IMR-90 (cell line): ENCODE measurements around the gene IQCM. TPM values are rescaled to one million over a fixed set of nuclear protein-coding genes. Genes with fewer than 3 reads are reported as not detected.

Experiments
- ATAC-seq: fragments of 200-7000 bp; cut with Tn5 transposase; 2 replicates; pipeline ENCODE4 v1.9.1; 2020; ENCODE audit warnings: low read depth, mild to moderate bottlenecking, moderate library complexity
- BruUV-seq: library from RNA; stranded (reverse); fragments of 400-500 nt; replicated peaks from 2 replicates; lab custom pipeline; 2021; lab: Mats Ljungman, UMichigan
- CTCF ChIA-PET: fragments of 300-600 bp; formaldehyde crosslinking; extraction: SDS; loops from one replicate; lab custom pipeline; 2021; ENCODE audit warnings: antibody characterized with exemption; lab: Yijun Ruan, JAX
- POLR2A ChIA-PET: fragments of 300-600 bp; sonication (Branson Sonifier 250); formaldehyde crosslinking; loops from one replicate; lab custom pipeline; 2022; ENCODE audit warnings: antibody characterized with exemption; ENCODE audit not compliant: unreplicated experiment; lab: Charles Lee
- DNase-seq: peaks from one replicate; pipeline ENCODE4 v3.0.0; 2013
- H2AFZ ChIP-seq: replicated peaks from 2 replicates; pipeline ENCODE3; 2013; ENCODE audit warnings: low read length, mild to moderate bottlenecking; ENCODE audit not compliant: poor library complexity
- H2AK5ac ChIP-seq: 2 replicates; pipeline ENCODE4 v1.6.1; 2013; ENCODE audit warnings: low read depth, low read length, inconsistent platforms
- H2AK9ac ChIP-seq: replicated peaks from 2 replicates; pipeline ENCODE3; 2013; ENCODE audit warnings: mild to moderate bottlenecking, low read depth, low read length, moderate library complexity; ENCODE audit not compliant: poor library complexity
- H2BK120ac ChIP-seq: 2 replicates; pipeline ENCODE4 v1.6.1; 2013; ENCODE audit warnings: low read depth, low read length, inconsistent platforms
- H2BK15ac ChIP-seq: 3 replicates; pipeline ENCODE4 v1.6.1; 2013; ENCODE audit warnings: low read depth, low read length, inconsistent platforms
- H2BK20ac ChIP-seq: 2 replicates; pipeline ENCODE4 v1.6.1; 2013; ENCODE audit warnings: low read depth, mild to moderate bottlenecking, inconsistent platforms, low read length, moderate library complexity
- H2BK5ac ChIP-seq: 2 replicates; pipeline ENCODE4 v1.6.1; 2013; ENCODE audit warnings: mild to moderate bottlenecking, low read depth, low read length, inconsistent platforms; ENCODE audit not compliant: poor library complexity, severe bottlenecking
- H3K14ac ChIP-seq: replicated peaks from 2 replicates; pipeline ENCODE4 v1.6.1; 2013; ENCODE audit warnings: low read depth, low read length, inconsistent platforms
- H3K18ac ChIP-seq: 2 replicates; pipeline ENCODE4 v1.6.1; 2013; ENCODE audit warnings: low read depth, low read length, control low read depth
- H3K23ac ChIP-seq: 2 replicates; pipeline ENCODE4 v1.6.1; 2013; ENCODE audit warnings: low read depth, low read length, inconsistent platforms
- H3K27ac ChIP-seq: 2 replicates; pipeline ENCODE4 v1.5.1; 2013; ENCODE audit warnings: mild to moderate bottlenecking, control low read depth, low read length; ENCODE audit not compliant: insufficient read depth
- H3K27me3 ChIP-seq: 2 replicates; pipeline ENCODE4 v1.6.1; 2013; ENCODE audit warnings: low read length; ENCODE audit not compliant: control insufficient read depth, insufficient read depth
- H3K36me3 ChIP-seq: 2 replicates; pipeline ENCODE4 v1.6.1; 2013; ENCODE audit warnings: low read length, mixed read lengths; ENCODE audit not compliant: control insufficient read depth, insufficient read depth
- H3K4ac ChIP-seq: 2 replicates; pipeline ENCODE4 v1.6.1; 2013; ENCODE audit warnings: low read depth, low read length, inconsistent platforms
- H3K4me1 ChIP-seq: 2 replicates; pipeline ENCODE4 v1.6.1; 2013; ENCODE audit warnings: low read length, mixed read lengths; ENCODE audit not compliant: control insufficient read depth, insufficient read depth
- H3K4me2 ChIP-seq: 2 replicates; pipeline ENCODE4 v1.6.1; 2013; ENCODE audit warnings: low read depth, mild to moderate bottlenecking, control low read depth, low read length, moderate library complexity
- H3K4me3 ChIP-seq: 2 replicates; pipeline ENCODE4 v1.5.1; 2013; ENCODE audit warnings: low read depth, mild to moderate bottlenecking, control low read depth, low read length, moderate library complexity; ENCODE audit not compliant: insufficient read depth
- H3K56ac ChIP-seq: 2 replicates; pipeline ENCODE4 v1.6.1; 2013; ENCODE audit warnings: low read length, inconsistent platforms; ENCODE audit not compliant: insufficient read depth; ENCODE audit errors: extremely low read depth
- H3K79me1 ChIP-seq, 2 experiments: 2 replicates each; pipeline ENCODE4 v1.6.1; 2013; ENCODE audit warnings: low read length in 2 of 2, inconsistent platforms in 1 of 2, low read depth in 1 of 2
- H3K9ac ChIP-seq: 2 replicates; pipeline ENCODE4 v1.6.1; 2013; ENCODE audit warnings: low read depth, low read length, control low read depth
- H3K9me1 ChIP-seq: 2 replicates; pipeline ENCODE4 v1.6.1; 2013; ENCODE audit warnings: low read length, inconsistent platforms; ENCODE audit not compliant: insufficient read depth
- H3K9me3 ChIP-seq: 2 replicates; pipeline ENCODE4 v1.6.1; 2013; ENCODE audit warnings: low read length; ENCODE audit not compliant: control insufficient read depth, insufficient read depth
- H4K20me1 ChIP-seq: 2 replicates; pipeline ENCODE4 v1.6.1; 2013; ENCODE audit warnings: low read length, inconsistent platforms; ENCODE audit not compliant: insufficient read depth
- H4K5ac ChIP-seq: 2 replicates; pipeline ENCODE4 v1.6.1; 2013; ENCODE audit warnings: mild to moderate bottlenecking, low read depth, low read length, control low read depth
- H4K8ac ChIP-seq, 2 experiments: 2 replicates each; pipeline ENCODE4 v1.6.1; 2013; ENCODE audit warnings: low read depth in 2 of 2, low read length in 2 of 2, control low read depth in 1 of 2, inconsistent platforms in 1 of 2
- H4K91ac ChIP-seq: 2 replicates; pipeline ENCODE4 v1.6.1; 2013; ENCODE audit warnings: low read depth, low read length, inconsistent platforms; ENCODE audit not compliant: insufficient read depth
- BHLHE40 ChIP-seq: fragments of 150-350 bp; IDR thresholded peaks from 2 replicates; pipeline ENCODE4 v1.6.1; 2016; ENCODE audit warnings: mild to moderate bottlenecking, low read depth, low read length
- CEBPB ChIP-seq: IDR thresholded peaks from 2 replicates; pipeline ENCODE4 v1.6.1; 2012; ENCODE audit warnings: low read depth, low read length, improper control_type of control experiment
- CTCF ChIP-seq: conservative IDR thresholded peaks from 2 replicates; pipeline ENCODE4 v1.5.1; 2012; ENCODE audit warnings: mild to moderate bottlenecking, low read depth, low read length, improper control_type of control experiment
- FOS ChIP-seq: fragments of 150-350 bp; IDR thresholded peaks from 2 replicates; pipeline ENCODE4 v1.6.1; 2016; ENCODE audit warnings: low read depth, low read length
- MAFK ChIP-seq: IDR thresholded peaks from 2 replicates; pipeline ENCODE4 v1.6.1; 2012; ENCODE audit warnings: low read depth, low read length, improper control_type of control experiment
- MAZ ChIP-seq: IDR thresholded peaks from 2 replicates; pipeline ENCODE4 v1.6.1; 2012; ENCODE audit warnings: low read depth, mild to moderate bottlenecking, low read length, improper control_type of control experiment, moderate library complexity, borderline replicate concordance
- NFE2L2 ChIP-seq: fragments of 150-350 bp; IDR thresholded peaks from 2 replicates; pipeline ENCODE4 v1.6.1; 2016; ENCODE audit warnings: low read depth, mild to moderate bottlenecking, low read length
- POLR2A ChIP-seq: IDR thresholded peaks from 2 replicates; pipeline ENCODE4 v1.6.1; 2012; ENCODE audit warnings: mild to moderate bottlenecking, low read depth, low read length
- RCOR1 ChIP-seq: IDR thresholded peaks from 2 replicates; pipeline ENCODE4 v1.6.1; 2012; ENCODE audit warnings: mild to moderate bottlenecking, low read length, improper control_type of control experiment; ENCODE audit not compliant: insufficient replicate concordance
- SMC3 ChIP-seq: fragments of 150-350 bp; IDR thresholded peaks from 2 replicates; pipeline ENCODE4 v1.6.1; 2016; ENCODE audit warnings: low read depth, mild to moderate bottlenecking, antibody characterized with exemption, low read length, moderate library complexity
- WGBS, 2 experiments: methylation state at CpG; one replicate each; pipeline versions ENCODE4 v1.1.5 to v1.1.7; 2013; ENCODE audit warnings: missing lambda C conversion rate in 2 of 2; ENCODE audit not compliant: insufficient read length in 1 of 2; ENCODE audit errors: extremely low coverage in 2 of 2; 5-methylcytosine and 5-hydroxymethylcytosine counted together
- dilution Hi-C: fragments of 300-500 bp; cut with HindIII; formaldehyde crosslinking; loops from one replicate; pipeline ENCODE4 v1.14.3; 2018; ENCODE audit warnings: low sequenced_read_pairs; ENCODE audit not compliant: unreplicated experiment
- in situ Hi-C: fragments of 300-500 bp; cut with MboI; formaldehyde crosslinking; loops from 3 replicates; pipeline ENCODE4 v1.14.3; 2019; ENCODE audit warnings: low sequenced_read_pairs, inconsistent platforms, mixed read lengths
- intact Hi-C: fragments of 100-400 bp; cut with micrococcal nuclease; formaldehyde crosslinking; loops from 2 replicates; pipeline ENCODE4 v1.10.0; 2022
- polyA plus RNA-seq, 3 experiments: library from polyadenylated mRNA; depleted of rRNA; stranded (reverse); fragments of >200 nt; gene quantifications; 2 replicates each; pipeline ENCODE4 v1.2.3, GENCODE V29; 2012; ENCODE audit warnings: low replicate concordance in 1 of 3
- total RNA-seq: library from RNA; depleted of rRNA; stranded (reverse); fragments of >200 nt; gene quantifications from 2 replicates; pipeline ENCODE4 v1.2.3, GENCODE V29; 2012
- TF ChIP-seq, protein P1 (sequence below): fragments of 150-350 bp; IDR thresholded peaks from 2 replicates; pipeline ENCODE4 v1.6.1; 2017; ENCODE audit warnings: mild to moderate bottlenecking, antibody characterized with exemption, low read length, low read depth
- TF ChIP-seq, protein P2 (sequence below): fragments of 150-350 bp; IDR thresholded peaks from 2 replicates; pipeline ENCODE4 v1.6.1; 2016; ENCODE audit warnings: low read depth, mild to moderate bottlenecking, low read length, moderate library complexity, borderline replicate concordance

IQCM gene
- total and polyA plus RNA-seq, 2 of the 4 experiments (the other 2 are of a cell fraction), result not detected

- Histone ChIP-seq H2AFZ (no peak overlapping the region), H4K5ac (no peak overlapping the region), H4K20me1 (no peaks in the 10 kb centered on the region), H3K18ac (no peak overlapping the region), H2BK20ac (no peak overlapping the region), H3K4me1 (no peaks in the 10 kb centered on the region), H3K27me3 (no peaks in the 10 kb centered on the region), H2AK5ac (no peak overlapping the region), H3K79me1 (no peaks in the 10 kb centered on the region), H3K9me3 (0 out of 2 replicates have a peak, but pooled peaks cover 2% of the 10 kb centered on the region), H4K91ac (no peak overlapping the region), H3K4ac (no peak overlapping the region), H3K14ac (no peak overlapping the region), H3K27ac (no peak overlapping the region), H3K4me3 (no peak overlapping the region), H2BK120ac (no peak overlapping the region), H3K56ac (no peak overlapping the region), H3K9me1 (no peaks in the 10 kb centered on the region), H2AK9ac (no peak overlapping the region), H3K23ac (no peak overlapping the region), H2BK5ac (no peak overlapping the region), H3K9ac (no peak overlapping the region), H3K36me3 (no peaks in the 10 kb centered on the region), H2BK15ac (no peak overlapping the region), H4K8ac (no peak overlapping the region), H3K4me2 (no peak overlapping the region)
- ChIA-PET CTCF (no interaction called here), POLR2A (no interaction called here)
- WGBS, 2 experiments, result no CpG with 5 or more reads among the region's 2 CpGs
- in situ Hi-C loops, result no loop called here
- intact Hi-C loops, result no loop called here
- dilution Hi-C loops, result no loop called here
- DNase-seq (no peak), ATAC-seq (no peak)
- no peak for TF ChIP-seq BHLHE40
- TF ChIP-seq FOS, result no peak
- no peak for TF ChIP-seq MAZ
- no peak for TF ChIP-seq CEBPB
- TF ChIP-seq RCOR1, result no peak
- TF ChIP-seq, protein P1, sequence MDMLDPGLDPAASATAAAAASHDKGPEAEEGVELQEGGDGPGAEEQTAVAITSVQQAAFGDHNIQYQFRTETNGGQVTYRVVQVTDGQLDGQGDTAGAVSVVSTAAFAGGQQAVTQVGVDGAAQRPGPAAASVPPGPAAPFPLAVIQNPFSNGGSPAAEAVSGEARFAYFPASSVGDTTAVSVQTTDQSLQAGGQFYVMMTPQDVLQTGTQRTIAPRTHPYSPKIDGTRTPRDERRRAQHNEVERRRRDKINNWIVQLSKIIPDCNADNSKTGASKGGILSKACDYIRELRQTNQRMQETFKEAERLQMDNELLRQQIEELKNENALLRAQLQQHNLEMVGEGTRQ, result no peak
- TF ChIP-seq, protein P2, sequence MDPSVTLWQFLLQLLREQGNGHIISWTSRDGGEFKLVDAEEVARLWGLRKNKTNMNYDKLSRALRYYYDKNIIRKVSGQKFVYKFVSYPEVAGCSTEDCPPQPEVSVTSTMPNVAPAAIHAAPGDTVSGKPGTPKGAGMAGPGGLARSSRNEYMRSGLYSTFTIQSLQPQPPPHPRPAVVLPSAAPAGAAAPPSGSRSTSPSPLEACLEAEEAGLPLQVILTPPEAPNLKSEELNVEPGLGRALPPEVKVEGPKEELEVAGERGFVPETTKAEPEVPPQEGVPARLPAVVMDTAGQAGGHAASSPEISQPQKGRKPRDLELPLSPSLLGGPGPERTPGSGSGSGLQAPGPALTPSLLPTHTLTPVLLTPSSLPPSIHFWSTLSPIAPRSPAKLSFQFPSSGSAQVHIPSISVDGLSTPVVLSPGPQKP, result no peak
- no peak for TF ChIP-seq MAFK
- no peak for TF ChIP-seq SMC3
- TF ChIP-seq CTCF, result no peak
- TF ChIP-seq NFE2L2, result no peak
- no peak for TF ChIP-seq POLR2A
- no TSS peak for BruUV-seq
These were observed 14.2 kb downstream of the IQCM start for GRCh38 chr4:149801416-149801815.
